NB4 (cell line): Measurements from ENCODE around the gene PGGHG.
"Not testable (repeated sequence)": the region's sequence is repeated elsewhere in the genome, so short reads cannot be mapped to it uniquely, and the experiment has no call there.

Experiments
- DNase-seq: peaks from one replicate; pipeline ENCODE4 v3.0.0; 2010; ENCODE audit warnings: low read depth
- H3K4me3 ChIP-seq: one replicate; pipeline ENCODE4 v1.5.1; 2011; ENCODE audit warnings: mild to moderate bottlenecking, low read depth, low read length, moderate library complexity
- MYC ChIP-seq: IDR thresholded peaks from 2 replicates; pipeline ENCODE4 v1.6.1; 2011; ENCODE audit warnings: low read depth, low read length
- POLR2A ChIP-seq: IDR thresholded peaks from 2 replicates; pipeline ENCODE4 v1.6.1; 2011; ENCODE audit warnings: mild to moderate bottlenecking; ENCODE audit not compliant: insufficient read length; ENCODE audit errors: extremely low read depth
- TF ChIP-seq, protein P1 (sequence below): IDR thresholded peaks from 2 replicates; pipeline ENCODE4 v1.6.1; 2011; ENCODE audit warnings: low read depth, low read length
- TF ChIP-seq, protein P2 (sequence below): IDR thresholded peaks from one replicate; pipeline ENCODE4 v1.5.1; 2012; ENCODE audit warnings: low read depth, low read length

Gene PGGHG

DNA sequence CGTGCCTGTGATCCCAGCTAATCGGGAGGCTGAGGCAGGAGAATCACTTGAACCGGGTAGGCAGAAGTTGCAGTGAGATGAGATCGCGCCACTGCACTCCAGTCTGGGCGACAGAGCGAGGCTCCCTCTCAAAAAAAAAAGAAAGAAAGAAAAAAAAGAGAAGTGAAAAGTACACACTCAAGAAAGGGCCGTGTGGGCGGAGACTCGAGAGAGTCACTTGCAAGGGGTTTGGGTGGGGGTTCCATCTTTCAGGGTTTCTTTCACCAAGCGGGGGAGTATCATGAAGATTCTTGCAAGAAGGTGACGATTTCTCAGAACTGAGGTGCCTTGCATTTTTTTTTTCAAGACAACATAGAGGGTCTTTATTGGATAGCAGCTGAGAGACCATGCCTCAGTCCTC, 14.4 kb downstream of the PGGHG start:
- TF ChIP-seq POLR2A, result no peak
- no peak for TF ChIP-seq MYC
- TF ChIP-seq, protein P1, sequence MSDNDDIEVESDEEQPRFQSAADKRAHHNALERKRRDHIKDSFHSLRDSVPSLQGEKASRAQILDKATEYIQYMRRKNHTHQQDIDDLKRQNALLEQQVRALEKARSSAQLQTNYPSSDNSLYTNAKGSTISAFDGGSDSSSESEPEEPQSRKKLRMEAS, result no peak
- TF ChIP-seq, protein P2, sequence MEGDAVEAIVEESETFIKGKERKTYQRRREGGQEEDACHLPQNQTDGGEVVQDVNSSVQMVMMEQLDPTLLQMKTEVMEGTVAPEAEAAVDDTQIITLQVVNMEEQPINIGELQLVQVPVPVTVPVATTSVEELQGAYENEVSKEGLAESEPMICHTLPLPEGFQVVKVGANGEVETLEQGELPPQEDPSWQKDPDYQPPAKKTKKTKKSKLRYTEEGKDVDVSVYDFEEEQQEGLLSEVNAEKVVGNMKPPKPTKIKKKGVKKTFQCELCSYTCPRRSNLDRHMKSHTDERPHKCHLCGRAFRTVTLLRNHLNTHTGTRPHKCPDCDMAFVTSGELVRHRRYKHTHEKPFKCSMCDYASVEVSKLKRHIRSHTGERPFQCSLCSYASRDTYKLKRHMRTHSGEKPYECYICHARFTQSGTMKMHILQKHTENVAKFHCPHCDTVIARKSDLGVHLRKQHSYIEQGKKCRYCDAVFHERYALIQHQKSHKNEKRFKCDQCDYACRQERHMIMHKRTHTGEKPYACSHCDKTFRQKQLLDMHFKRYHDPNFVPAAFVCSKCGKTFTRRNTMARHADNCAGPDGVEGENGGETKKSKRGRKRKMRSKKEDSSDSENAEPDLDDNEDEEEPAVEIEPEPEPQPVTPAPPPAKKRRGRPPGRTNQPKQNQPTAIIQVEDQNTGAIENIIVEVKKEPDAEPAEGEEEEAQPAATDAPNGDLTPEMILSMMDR, result no peak
- peak; percentile 45 for DNase-seq
- H3K4me3 ChIP-seq, result no peak overlapping the region

- DNase-seq, result no peak
- no peak overlapping the region for H3K4me3 ChIP-seq
- no peak for TF ChIP-seq POLR2A
- TF ChIP-seq, protein P1, result no peak
Measured at GRCh38 chr11:304061-304506, 15.2 kb downstream of the PGGHG start.

GRCh38 chr11:304915-305843, 16.3 kb downstream of the PGGHG start:
- TF ChIP-seq, protein P2, result peak; percentile 70
- no peak for TF ChIP-seq MYC
- peak; percentile 79 for DNase-seq
- H3K4me3 ChIP-seq, result no peak overlapping the region

DNA sequence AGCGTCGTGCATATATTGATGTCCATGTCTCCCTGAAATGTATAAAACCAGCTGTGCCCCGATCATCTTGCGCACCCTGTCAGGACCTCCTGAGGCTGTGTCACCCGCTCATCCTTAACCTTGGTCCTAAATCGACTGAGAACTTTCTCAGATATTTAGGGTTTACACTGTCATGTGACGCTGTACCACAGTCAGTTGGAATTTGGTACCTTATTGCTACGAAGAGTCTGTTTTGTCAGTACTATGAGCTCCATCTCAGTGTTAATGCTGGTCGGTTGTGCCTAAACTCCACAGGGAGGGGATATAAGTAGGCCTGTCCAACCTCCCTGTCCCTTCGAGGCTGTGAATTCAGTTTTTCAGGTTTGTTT, 16.9 kb downstream of the PGGHG start:
- no peak overlapping the region for H3K4me3 ChIP-seq

DNA sequence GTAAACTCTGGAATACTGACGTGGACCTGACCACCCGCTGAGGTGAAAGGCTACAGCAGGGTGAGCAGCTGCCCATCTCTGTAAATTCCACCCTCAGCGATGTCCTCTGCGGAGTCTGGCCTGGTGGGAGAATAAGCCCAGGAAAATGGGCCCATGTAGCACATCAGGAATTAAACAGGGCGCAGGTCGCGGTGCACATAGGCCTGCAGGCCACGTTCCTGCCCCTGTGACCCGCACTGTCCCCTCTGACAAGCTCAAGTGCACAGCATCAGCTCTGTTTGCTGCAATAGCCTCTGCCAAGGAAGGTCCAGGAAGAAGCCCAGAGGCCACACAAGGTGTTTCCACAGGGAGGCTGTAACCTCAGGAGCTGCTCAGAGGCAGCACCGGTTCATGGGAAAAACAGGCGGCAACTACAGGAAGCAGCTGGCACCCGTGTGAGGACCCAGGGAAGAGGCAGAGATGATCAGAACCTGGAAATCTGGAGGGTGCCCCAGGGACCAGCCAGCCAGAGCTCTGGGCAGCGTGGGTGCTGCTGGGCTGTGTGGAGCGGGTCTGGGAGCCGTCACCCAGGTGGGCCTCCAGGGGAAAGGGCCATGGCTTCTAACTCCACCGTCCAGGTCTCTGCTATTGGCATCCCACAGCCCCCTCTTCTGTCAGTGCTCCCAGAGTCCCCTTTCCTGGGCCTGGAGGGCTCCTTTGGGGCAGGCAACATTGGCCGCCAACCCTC, 17.9 kb downstream of the PGGHG start:
- TF ChIP-seq, protein P2, result no peak
- TF ChIP-seq, protein P1, result no peak
- TF ChIP-seq POLR2A (no peak), MYC (no peak)
- no peak for DNase-seq
- no peak overlapping the region for H3K4me3 ChIP-seq

More for the DNA sequence above, 16.9 kb downstream of the PGGHG start:
- TF ChIP-seq, protein P2, result no peak
- TF ChIP-seq MYC, result no peak
- TF ChIP-seq, protein P1, result no peak
- no peak for TF ChIP-seq POLR2A
- no peak for DNase-seq

- peak within 1 kb of the TSS; percentile 75 for H3K4me3 ChIP-seq
- TF ChIP-seq POLR2A, result peak; percentile 65
- TF ChIP-seq, protein P2, result peak; percentile 28
- TF ChIP-seq, protein P1, result 0 out of 2 replicates have a peak, but pooled peaks have one; percentile 30
- DNase-seq, result peak; percentile 96
Measured at GRCh38 chr11:307766-308708, 19.1 kb downstream of the PGGHG start, which contains the start of gene IFITM2. Gene IFITM2, plus strand, starts transcription at chr11:307816. Its CDS starts 377 bp downstream, at chr11:308193.

DNA sequence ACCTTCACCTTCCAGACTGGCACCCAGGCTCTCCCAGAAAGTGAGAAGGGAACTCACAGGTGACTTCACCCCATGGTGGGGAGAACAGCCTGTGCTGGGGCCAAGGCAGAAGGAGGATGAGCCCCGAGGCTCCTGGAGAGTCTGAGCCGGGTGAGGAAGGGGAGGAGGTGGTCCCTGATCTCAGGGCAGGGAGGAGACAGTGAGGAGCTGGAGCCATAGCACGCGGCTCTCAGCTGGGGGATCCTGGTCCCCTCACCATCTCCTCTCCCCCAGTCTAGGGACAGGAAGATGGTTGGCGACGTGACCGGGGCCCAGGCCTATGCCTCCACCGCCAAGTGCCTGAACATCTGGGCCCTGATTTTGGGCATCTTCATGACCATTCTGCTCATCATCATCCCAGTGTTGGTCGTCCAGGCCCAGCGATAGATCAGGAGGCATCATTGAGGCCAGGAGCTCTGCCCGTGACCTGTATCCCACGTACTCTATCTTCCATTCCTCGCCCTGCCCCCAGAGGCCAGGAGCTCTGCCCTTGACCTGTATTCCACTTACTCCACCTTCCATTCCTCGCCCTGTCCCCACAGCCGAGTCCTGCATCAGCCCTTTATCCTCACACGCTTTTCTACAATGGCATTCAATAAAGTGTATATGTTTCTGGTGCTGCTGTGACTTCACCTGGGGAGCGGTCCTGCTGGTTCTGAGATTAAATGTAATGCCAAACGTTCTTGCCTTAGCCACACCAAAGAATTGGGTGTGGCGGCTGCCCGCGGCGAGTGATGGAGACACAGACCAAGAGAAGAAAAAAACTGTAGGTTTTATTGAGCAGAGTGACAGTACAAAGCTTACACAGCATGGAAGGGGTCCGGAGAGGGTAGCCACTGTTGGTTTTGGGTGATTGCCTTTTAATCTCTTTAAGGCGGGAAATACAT, 20.1 kb downstream of the PGGHG start:
- not testable (repeated sequence) for DNase-seq
- H3K4me3 ChIP-seq, result peak overlapping the region; percentile 62

DNA sequence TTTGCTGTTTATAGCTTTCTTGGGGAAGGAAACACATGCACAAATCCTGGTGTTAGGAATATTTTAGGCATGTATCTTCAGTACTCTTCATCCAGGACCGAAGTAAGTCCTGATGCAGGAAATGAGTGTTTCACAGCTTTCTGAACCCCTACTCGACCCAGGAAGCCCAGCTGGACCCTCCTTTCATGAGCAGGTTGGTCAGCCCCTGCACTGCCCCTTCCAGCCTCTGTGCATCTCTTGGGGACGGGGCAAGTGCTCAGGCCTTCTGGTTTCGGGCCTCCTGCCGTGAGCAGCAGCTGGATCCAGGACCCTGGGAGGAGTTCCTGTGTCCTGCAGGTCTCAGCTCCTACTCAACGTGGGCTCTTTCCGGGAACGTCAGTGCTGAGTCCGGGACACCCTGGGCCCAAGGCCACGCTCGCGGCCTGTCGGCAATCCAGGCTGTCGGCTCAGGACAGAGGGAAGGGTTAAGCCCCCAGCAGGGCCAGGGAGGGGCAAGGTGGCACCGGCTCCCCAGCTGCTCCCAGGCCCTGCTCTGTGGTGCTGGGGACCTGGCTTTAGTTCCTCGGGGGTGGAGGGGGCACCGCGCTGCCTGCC, 21.1 kb downstream of the PGGHG start:
- peak; percentile 46 for DNase-seq
- peak overlapping the region; percentile 62 for H3K4me3 ChIP-seq
